Ishikawa (cell line): ENCODE measurements around the gene IL3RA.

Experiments
- CEBPB ChIP-seq: IDR thresholded peaks from 2 replicates; pipeline ENCODE4 v1.6.1; 2012
- CREB1 ChIP-seq: IDR thresholded peaks from 2 replicates; pipeline ENCODE4 v1.6.1; 2012; ENCODE audit warnings: low read depth
- EGR1 ChIP-seq: IDR thresholded peaks from 2 replicates; pipeline ENCODE4 v1.6.1; 2012
- EP300 ChIP-seq: IDR thresholded peaks from 2 replicates; pipeline ENCODE4 v1.6.1; 2012; ENCODE audit warnings: borderline replicate concordance
- FOXM1 ChIP-seq: IDR thresholded peaks from 2 replicates; pipeline ENCODE4 v1.6.1; 2012; ENCODE audit warnings: low read depth, borderline replicate concordance
- NFIC ChIP-seq: IDR thresholded peaks from 2 replicates; pipeline ENCODE4 v1.6.1; 2012
- RAD21 ChIP-seq: IDR thresholded peaks from 2 replicates; pipeline ENCODE4 v1.6.1; 2012; ENCODE audit warnings: low read depth
- REST ChIP-seq: IDR thresholded peaks from 2 replicates; pipeline ENCODE4 v1.6.1; 2012; ENCODE audit warnings: low read depth, mild to moderate bottlenecking
- TAF1 ChIP-seq: IDR thresholded peaks from 2 replicates; pipeline ENCODE4 v1.6.1; 2012; ENCODE audit warnings: low read depth, mild to moderate bottlenecking
- TCF12 ChIP-seq: IDR thresholded peaks from 2 replicates; pipeline ENCODE4 v1.6.1; 2012; ENCODE audit warnings: low read depth
- TEAD4 ChIP-seq: IDR thresholded peaks from 2 replicates; pipeline ENCODE4 v1.6.1; 2012
- USF1 ChIP-seq: IDR thresholded peaks from 2 replicates; pipeline ENCODE4 v1.6.1; 2012
- YY1 ChIP-seq: IDR thresholded peaks from 2 replicates; pipeline ENCODE4 v1.6.1; 2012; ENCODE audit warnings: low read depth
- ZBTB7A ChIP-seq: IDR thresholded peaks from 2 replicates; pipeline ENCODE4 v1.6.1; 2012; ENCODE audit warnings: low read depth
- TF ChIP-seq, protein P1 (sequence below): IDR thresholded peaks from 2 replicates; pipeline ENCODE4 v1.6.1; 2012

Gene IL3RA

GRCh38 chrX:1307626-1308340, 28.8 kb upstream of the IL3RA start:
- no peak for TF ChIP-seq TEAD4
- TF ChIP-seq CREB1: no peak
- no peak for TF ChIP-seq YY1
- TF ChIP-seq EGR1: no peak
- TF ChIP-seq EP300: no peak
- TF ChIP-seq FOXM1: no peak
- TF ChIP-seq TAF1: no peak
- no peak for TF ChIP-seq RAD21
- no peak for TF ChIP-seq ZBTB7A
- no peak for TF ChIP-seq TCF12
- no peak for TF ChIP-seq NFIC
- TF ChIP-seq REST: no peak
- TF ChIP-seq, protein P1, sequence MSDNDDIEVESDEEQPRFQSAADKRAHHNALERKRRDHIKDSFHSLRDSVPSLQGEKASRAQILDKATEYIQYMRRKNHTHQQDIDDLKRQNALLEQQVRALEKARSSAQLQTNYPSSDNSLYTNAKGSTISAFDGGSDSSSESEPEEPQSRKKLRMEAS: no peak
- no peak for TF ChIP-seq CEBPB
- TF ChIP-seq USF1: no peak

- no peak for TF ChIP-seq TAF1
- no peak for TF ChIP-seq TEAD4
- no peak for TF ChIP-seq TCF12
- no peak for TF ChIP-seq CEBPB
- TF ChIP-seq, protein P1: no peak
- no peak for TF ChIP-seq EGR1
- TF ChIP-seq EP300: no peak
- TF ChIP-seq ZBTB7A: no peak
- TF ChIP-seq YY1: no peak
- TF ChIP-seq USF1: no peak
- TF ChIP-seq REST: no peak
- no peak for TF ChIP-seq FOXM1
- no peak for TF ChIP-seq NFIC
- TF ChIP-seq CREB1: no peak
- no peak for TF ChIP-seq RAD21
These were observed 28.1 kb upstream of the IL3RA start for GRCh38 chrX:1308476-1308875.

GRCh38 chrX:1313788-1314187, 22.8 kb upstream of the IL3RA start:
- no peak for TF ChIP-seq RAD21
- no peak for TF ChIP-seq USF1
- no peak for TF ChIP-seq YY1
- TF ChIP-seq TEAD4: no peak
- TF ChIP-seq, protein P1: no peak
- TF ChIP-seq EGR1: no peak
- TF ChIP-seq TAF1: no peak

DNA sequence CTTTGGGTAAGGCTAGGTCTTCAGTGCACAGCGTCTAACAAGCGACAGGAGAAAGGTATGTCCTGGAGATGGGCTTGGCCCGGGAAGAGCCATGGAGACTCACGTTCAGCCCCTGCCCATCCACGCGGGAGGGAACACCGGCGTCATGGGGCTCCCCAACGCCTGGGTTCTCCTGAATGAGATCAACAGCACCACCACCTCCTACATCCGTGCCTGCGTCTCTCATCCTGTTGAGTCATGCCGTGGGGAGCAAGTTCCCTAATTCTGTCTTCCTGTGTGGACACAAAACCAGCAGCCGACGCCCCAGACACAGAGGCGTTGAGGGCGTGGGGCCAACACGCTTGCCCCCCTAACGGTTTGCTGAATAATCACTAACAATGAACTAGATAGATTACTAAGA, 20.1 kb upstream of the IL3RA start:
- no peak for TF ChIP-seq REST
- TF ChIP-seq NFIC: no peak
- TF ChIP-seq TCF12: no peak
- TF ChIP-seq YY1: no peak
- no peak for TF ChIP-seq CREB1
- no peak for TF ChIP-seq USF1
- TF ChIP-seq EGR1: no peak
- TF ChIP-seq RAD21: no peak
- TF ChIP-seq, protein P1: no peak
- TF ChIP-seq ZBTB7A: no peak
- no peak for TF ChIP-seq TAF1
- no peak for TF ChIP-seq CEBPB
- no peak for TF ChIP-seq FOXM1
- TF ChIP-seq EP300: no peak
- no peak for TF ChIP-seq TEAD4
